Body of pancreas (tissue), 4 donors: Measurements from ENCODE around the gene AMBRA1.

Source experiments
- CTCF ChIP-seq, 7 experiments: fragments of 450-650 bp in 4 of 7; fragments of 200-600 bp in 3 of 7; sonication (generic) in 3 of 7; IDR thresholded peaks; one replicate each; pipeline ENCODE4 v1.5.1; 2016 to 2019; ENCODE audit warnings: antibody characterized with exemption in 7 of 7
- POLR2A ChIP-seq, 3 donors: fragments of 450-650 bp; IDR thresholded peaks; one replicate each; pipeline ENCODE4 v1.6.1; 2016; ENCODE audit warnings: antibody characterized with exemption in 3 of 3, mild to moderate bottlenecking in 2 of 3

GRCh38 chr11:46414466-46414796 lies 179.4 kb downstream of the AMBRA1 start:
- TF ChIP-seq CTCF (IDR thresholded peaks at IDR 0.05) (no peak), POLR2A (IDR thresholded peaks at IDR 0.05) (no peak)
